SIG-M5 treated with dmso at 0.1 percent for 504 hours (cell line): ENCODE data around the gene GRIP2.
"Not testable (repeated sequence)": the region's sequence is repeated elsewhere in the genome, so short reads cannot be mapped to it uniquely, and the experiment has no call there.

ENCODE experiments used
- DNase-seq: peaks from one replicate; lab custom pipeline; 2025; ENCODE audit not compliant: unreplicated experiment; lab: John Stamatoyannopoulos, UW

The GRIP2 gene

DNA sequence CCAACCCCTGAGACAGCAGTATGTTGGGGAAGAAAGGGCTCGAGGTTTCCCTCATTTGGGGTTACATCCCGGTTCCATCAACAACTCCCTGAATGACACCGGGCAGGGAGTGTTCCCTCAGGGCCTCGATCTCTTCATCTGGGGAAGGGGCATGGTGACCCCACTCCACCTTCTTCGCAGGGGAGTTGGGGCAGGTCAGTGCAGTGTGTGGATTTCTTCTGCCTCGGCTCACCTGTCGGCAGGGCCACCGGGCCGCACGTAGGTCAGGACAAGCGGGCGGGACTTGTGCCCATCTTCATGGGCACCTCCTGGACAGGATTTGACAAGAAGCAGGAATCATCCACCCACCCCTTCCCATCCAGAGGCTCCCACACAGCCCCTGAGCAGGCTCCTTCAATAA, 17.4 kb downstream of the GRIP2 start:
- no peak for DNase-seq

DNA sequence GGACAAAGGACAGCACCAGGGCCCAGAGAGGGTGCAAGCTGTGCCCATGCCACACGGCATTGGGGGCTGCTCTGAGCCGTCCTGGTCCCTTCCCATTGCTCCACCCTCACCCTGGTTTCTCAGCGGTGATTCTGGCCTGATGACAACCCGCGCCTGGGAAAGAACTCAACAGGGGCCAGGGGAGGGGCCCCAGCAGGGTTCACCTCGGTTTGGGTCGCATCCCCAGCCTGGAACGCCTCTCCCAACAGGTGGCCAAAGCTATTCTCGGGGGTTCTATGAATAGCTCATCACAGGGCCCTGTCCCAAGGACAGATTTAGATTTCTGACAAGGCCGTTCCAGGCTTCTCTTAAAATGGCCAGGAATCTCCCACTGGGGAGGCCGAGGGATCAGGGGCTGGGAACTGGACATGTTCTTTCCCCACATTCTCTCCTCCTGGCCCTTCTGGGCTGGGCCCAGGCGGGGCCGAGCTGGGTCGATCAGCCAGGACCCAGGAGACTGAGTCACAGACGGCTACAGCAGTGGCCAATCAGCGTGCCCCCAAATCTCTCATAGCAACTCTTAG, 17.9 kb downstream of the GRIP2 start:
- DNase-seq, result no peak

DNA sequence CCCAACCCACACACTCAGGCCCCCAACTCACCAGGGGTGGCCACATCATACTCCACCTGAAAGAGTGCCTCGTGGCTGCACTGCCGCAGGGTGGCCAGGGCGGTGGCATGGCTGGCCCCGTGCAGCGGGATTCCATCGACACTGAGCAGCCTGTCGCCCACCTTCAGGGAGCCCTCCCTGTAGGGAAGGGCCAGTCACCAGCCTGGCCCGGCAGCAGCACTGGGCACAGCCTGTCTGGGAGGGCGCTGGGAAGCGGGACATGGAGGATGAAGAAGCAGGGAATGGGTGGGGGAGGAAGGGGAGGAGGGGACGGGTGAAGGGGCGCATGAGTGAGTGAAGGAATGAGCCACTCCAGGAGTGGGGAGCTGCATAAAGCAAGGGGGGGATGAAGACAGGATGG, 18.5 kb downstream of the GRIP2 start:
- no peak for DNase-seq

DNA sequence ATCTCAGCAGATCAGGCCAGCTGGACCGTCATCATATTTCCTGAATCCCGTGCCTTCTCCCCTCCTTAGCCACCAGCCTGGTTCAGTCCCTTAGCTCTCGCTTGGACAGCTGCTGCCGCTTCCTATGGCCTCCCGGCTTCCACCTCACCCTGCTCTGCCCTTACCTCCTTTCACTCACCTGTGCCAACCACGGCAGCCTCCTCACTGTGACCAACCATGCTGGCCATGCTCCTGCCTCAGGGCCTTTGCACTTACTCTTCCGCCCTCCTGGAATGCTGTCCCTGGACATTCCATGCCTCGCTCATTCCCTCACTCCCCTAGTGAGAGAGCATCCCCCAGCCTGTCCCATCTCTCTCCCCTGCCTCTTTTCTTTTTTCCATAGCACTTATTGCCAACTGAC, 19.2 kb downstream of the GRIP2 start:
- DNase-seq, result no peak

DNA sequence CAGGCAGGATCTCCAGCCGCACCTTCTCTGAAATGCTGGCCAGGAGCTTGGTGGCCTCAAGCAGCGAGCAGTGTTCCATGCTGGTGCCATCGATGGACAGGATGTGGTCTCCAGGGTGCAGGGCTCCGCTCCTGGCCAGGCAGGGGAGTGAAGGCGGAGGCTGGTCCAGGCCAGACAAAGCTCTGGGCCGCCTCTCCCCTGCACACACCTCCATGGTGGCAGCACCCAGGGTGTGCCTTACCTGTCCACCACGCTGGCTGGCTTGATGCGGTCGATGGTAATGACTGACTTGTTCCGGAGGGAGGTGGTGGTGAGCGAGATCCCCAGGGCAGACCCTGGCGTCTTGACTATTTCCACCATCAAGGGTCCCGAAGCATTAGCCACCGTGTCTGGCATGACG, 20.0 kb downstream of the GRIP2 start:
- no peak for DNase-seq

DNA sequence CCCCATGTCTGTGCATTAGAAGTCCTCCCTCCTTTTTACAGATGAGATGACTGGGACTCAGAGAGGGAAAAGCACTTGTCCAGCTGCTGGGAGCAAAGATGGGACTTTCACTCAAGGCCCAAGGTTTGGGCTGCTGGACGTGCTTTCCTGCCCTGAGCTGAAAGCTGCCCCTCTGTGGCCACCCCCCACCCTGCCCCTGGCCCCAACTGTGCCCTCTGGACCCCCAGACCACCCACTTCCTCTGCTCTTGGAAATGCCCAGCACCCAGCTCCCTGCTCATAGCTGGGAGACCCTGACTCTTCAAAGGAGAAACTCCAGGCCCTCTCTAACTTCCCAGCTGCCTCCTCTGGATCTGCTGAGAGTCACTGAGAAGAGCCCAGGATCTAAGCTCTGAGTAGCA, 20.7 kb downstream of the GRIP2 start:
- no peak for DNase-seq

DNA sequence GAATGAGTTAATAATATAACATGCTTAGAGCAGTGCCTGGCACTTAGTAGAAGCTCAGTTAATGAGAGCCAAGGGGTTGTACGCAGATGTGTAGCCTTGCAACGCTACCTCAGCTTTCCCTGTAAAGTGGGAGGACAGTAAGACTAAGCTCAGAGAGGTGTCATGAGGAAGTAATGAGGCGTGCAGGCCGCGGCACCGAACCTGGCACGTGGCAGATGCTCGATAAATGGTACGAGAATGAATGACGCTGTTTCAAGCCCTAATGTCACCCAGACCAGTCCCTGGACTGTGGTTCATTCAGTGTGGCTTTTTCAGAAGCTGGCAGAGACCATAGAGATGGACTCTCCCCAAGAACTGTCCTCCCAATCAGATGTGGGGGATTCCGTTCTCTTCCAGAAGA, 21.2 kb downstream of the GRIP2 start:
- DNase-seq, result no peak

DNA sequence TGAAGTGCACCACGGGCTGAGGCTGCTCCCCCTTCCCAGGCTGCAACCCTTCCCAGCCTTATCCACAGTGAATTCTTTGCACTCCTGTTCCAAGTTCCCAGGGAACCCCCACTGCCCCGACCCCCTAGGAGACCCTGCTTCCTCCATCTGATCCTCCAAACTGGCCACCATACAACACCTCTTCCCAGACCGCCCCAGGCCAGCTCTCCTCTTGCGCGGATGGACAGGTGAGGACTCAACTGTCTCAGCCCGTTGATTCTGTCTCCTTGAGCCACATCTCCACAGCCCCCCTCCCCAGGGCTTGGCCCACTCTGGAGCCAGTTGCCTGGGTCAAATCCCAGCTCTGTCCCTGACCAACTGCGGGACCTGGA, 21.7 kb downstream of the GRIP2 start:
- DNase-seq, result no peak

DNA sequence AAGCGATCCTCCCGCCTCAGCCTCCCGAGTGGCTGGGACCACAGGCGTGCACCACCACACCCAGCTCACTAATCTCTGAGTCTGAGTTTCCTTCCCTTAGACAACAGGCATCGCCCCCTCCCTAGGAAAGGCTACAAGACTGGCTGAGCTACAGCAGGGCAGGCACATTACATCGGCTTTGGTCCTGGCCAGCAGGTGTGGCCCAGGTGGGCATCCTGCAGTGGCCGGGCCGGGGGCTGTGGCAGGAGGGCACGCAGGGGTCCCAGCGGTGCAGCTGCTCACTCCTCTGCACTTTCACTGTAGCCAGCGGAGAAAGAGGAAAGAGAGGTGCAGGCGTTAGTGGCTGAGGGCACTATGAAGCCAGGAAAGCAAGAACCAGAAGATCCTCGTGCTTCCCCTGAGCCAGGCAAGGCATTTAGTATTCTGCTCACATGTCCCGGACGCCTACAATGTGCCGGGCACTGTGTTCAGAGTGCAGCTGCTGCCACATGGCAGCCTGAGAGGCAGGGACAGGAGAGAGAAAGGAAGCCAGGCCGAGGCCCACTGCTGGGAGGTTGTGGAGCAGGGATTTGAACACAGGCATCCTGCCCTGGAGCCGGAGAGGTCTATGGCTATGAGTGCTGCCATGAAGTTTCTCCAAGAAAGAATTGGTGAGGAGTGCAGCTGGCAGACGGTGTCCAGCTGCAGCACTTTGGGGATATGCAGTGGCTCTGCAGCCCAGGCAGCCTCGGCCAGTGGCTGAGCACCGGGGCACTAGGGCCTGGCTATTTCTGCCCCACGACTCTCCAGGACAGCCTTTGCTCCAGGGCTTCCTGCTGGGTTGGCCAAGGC, 22.3 kb downstream of the GRIP2 start:
- no peak for DNase-seq

DNA sequence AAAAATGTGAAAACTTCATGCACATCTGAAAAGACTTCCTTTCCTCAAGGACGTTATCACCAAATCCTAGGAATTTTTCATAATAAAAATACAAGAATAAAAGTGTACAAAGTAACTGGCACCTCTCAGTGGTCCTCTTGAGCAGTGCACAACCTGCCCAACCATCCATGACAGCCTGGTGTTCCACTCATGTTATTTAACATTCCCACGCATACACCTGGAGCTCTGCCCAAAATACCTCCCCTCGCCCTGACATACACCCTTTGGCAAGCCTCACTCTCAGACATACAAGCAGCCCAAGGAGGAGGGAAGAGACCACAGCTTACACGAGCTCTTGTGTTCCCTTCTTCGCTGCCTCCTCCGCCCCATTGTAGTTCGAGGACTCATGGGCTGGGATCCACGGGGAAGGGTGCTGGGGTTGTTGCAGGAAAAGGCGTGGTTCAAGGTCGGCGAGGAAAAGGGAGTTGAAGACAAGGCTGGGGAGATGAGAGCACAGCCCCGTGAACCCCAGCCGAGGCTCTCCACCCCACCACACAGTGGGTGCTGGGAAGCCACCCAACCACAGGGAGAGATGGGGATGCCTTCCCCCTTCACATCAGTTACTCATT, 23.3 kb downstream of the GRIP2 start:
- DNase-seq, result no peak

DNA sequence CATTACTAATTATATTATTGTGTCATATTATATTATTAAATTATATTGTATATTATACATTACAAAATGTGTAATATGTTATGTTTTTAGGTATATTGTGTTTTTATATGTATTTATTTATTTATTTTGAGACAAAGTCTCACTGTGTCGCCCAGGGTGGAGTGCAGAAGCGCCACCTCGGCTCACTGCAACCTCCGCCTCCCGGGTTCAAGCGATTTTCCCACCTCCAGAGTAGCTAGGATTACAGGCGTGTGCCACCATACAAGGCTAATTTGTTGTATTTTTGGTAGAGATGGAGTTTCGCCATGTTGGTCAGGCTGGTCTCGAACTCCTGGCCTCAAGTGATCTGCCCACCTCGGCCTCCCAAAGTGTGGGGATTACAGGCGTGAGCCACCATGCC, 24.6 kb downstream of the GRIP2 start:
- DNase-seq, result not testable (repeated sequence)

DNA sequence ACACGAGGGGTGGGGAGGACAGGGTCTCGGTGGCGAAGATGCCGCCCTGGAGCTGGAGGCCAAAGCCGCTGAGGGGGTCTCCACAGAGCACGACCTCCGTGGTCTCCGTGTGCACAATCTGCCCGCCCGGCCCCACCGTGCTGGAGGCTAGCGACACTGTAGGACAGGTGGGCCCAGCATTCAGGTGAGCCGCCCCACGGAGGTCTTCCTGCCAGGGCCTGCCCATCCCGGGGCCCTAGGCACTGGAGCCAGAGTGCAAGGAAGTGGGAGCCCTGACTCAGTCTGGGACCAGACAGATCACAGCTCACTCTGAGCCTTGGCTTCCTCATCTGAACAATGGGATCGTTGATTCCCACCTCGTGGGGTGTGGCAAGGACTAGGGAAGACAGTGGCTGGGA, 25.8 kb downstream of the GRIP2 start:
- no peak for DNase-seq

DNA sequence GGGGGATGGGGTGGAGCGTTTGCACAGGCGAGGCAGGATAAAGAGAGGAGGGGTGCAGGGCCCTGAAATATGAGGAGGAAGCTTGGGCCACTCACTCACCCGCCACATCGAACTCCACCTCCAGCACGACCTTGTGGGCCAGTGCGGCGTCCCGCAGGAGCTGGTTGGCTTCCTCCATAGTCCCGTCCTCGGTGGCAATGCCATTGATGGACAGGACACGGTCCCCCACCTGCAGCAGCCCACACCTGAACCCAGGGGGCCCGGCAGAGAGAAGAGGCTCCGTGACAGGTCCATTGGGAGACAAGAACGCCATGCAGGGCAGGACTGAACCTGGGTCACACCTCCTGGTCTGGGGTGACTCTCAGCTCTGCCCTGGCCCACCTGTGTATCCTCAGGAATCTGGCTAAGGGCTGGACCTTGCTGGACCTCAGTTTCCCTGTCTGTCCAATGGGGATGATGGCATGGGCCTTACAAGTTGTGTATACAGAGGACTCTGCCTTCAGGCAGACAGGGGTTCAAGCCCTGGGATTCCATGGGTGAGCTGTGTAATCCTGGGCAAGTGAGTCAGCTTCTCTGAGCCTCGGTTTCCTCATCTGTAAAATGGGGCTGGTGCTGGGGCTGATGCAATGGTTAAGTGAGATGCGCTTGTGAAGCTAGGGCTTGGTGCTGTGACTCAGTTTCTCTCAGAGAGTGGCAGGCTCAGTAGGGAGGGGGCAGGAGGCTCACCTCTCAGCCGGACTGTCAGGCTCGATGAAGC, 26.4 kb downstream of the GRIP2 start:
- DNase-seq, result no peak

DNA sequence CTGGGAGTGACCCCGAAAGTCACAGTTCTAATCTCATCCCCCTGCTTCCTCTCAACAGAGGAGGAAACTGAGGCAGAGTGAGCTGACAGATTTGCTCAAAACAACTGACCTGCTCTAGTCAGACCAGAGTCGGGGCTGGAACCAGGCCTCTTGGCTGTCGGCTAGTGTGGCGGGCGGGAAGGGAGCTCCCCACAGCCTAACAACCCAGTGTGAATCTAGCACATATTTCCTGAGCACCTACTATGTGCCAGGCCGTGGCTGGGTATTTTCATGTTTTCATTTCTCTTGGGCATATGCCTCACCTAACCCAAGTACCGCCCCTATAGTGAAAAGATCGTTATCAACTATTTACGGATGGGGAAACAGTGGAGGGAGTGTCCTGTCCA, 27.2 kb downstream of the GRIP2 start:
- DNase-seq, result no peak

DNA sequence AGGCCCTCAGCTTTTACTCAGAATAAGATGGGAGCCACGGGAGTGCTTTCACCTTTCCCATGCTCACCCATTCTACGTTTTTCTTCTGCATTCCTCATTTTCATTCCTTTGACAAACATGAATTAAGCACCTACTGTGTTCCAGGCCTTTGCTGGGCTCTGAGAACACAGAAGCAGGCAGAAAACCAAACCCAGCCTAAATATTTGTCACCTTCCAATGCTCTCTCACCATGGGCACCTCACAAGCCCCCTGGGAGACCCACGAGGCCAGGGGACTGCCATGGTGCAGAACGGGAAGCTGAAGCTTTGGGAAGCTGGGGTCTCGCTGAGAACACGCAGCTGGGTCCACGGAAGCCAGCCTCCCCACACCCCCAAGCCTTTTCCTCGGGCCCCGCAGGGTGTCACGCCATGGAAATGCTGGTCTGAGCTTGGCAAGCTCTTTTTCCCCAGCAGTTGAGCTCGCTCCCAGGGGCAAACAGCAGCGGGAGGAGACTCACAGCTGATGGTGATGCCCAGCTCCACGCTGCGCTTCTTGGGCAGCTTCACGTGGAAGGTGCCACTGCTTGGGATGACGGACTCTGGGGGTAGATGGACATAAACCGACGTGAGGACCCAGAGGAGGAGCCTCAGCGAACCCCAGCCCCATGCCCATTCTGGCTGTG, 27.7 kb downstream of the GRIP2 start:
- DNase-seq, result no peak

DNA sequence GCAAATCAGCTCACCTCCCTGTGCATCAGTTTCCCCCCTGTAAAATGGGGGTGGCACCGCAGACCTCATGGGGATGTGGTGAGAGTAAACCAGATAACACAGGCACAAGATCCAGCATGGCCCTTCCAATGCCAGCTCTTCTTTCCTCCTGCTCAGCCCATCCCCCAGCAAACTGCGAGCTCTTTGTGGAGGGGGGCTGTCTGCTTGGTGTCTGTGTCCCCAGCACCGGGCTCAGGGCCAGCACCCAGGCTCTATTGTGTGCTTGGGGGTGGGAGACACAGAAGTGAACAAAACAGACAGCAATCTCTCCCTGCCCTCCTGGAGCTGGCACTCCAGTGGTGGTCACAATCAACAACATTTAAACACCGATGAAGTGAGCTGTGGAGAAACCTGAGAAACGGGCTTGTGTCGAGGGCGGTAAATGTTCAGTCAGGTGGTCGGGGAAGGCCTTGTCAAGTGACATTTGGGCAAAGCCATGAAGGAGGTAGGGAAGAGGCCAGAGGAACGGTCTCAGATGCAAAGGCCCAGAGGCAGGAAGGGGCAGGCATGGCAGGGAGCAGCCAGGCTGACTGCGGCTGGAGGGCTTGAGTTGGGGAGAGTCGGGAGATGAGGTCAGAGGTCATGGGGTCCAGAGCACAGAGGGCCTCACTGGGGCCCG, 28.4 kb downstream of the GRIP2 start:
- no peak for DNase-seq

DNA sequence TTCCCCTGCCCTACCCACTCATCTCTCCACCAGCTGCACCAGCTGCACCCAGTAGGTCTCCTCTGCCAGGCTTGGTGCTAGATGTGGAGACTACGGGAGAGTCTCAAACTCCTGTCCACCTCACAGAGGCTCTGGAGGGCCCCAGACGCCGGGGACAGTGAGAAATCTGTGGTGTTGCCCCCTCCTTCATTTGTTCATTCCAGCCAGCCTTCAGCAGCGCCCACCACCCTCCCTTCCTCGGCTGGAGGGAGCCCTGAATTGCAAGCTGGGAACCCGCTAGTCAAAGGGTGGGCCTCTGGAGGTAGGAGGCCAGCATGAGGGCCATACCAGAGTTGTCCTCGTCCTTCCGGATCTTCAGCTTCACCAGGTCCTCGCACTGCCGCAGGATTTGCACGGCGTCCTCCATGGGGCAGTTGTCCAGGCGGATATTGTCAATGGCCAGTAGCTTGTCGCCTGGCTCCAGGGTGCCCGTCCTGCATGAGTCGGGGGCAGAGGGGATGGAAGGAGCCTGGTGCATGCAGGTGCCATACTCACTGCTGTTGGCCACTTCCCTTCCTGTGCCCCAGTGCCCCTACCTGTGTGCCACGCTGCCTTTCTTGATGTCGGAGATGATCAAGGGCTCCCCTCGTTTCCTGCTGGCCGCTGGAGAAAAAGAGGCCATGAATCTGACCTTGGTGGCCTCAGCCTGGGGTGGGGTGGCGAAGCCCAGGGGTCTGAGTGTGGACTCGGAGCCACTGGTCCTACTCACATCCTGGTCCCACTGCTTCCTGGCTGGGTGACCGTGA, 29.1 kb downstream of the GRIP2 start:
- DNase-seq, result no peak

DNA sequence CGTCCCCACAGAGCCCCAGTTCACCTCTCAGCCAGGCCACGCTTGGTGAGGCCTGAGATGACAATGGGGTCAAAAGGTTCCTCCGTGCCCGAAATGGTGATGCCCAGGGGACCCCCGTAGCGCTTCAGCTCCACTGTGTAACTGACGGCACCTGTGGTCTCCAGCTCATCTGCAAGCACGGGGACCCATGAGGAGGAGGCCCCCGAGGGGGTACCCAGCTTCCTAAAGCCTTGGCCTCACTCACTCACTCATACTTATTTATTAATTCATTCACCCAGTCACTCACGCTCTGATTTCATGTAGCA, 30.4 kb downstream of the GRIP2 start:
- DNase-seq, result no peak

DNA sequence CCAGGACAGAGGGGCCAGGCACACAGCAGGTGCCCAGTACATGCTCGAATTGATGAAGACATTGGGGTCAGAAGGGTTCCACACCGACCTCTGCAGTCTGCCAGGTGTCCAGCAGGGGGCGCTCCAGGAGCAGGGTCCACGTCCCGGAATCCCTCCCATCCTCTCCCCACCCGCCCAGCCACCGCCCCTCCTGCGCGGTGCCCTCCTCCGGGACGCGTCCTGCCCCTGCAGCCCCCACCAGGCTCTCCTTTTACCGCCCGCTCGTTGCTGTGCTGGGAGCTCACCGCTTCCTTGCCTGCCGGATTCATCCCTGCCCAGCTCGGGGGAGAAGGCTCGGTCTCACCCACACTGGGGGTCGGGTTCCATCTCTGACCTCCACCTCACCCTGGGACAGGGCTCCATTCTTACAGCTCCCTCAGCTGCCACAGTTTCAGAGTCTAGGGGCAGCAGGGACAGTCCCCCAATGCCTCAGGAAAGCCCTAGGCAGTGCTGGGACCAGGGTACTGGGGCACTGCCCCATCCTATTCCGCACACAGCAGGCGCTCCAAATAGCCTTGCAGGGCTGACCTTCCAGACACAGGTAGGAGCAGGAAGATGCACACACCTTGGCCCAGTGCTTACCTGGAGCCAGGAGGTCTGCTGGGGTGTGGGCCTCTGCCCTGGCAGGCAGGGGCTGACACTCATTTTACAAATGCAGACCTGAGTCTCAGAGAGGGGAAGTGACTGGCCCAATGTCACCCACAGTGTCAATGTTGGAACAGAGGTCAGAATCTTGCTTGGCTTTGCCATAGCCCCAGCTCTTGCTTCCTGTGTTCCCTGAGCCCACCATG, 31.0 kb downstream of the GRIP2 start:
- peak; percentile 35 for DNase-seq

DNA sequence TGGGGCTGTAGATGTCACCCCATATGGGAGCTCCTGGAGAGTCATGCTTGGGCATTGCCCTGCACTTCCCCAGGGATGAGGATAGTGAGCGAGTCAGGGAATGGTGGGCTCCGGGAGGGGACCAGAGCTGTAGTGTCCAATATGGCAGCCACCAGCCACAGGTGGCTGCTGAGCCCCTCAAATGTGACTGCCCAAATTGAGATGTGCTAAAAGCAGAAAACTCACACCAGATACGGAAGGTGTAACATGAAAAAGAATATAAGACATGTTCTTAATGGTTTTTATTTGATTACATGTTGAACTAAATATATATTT, 31.7 kb downstream of the GRIP2 start:
- no peak for DNase-seq
